GM19468 (cell line): Measurements from ENCODE around the gene ZMIZ2.
"Not testable (repeated sequence)": the region's sequence is repeated elsewhere in the genome, so short reads cannot be mapped to it uniquely, and the experiment has no call there.

Experiments used
- ATAC-seq: cut with Tn5 transposase; IDR thresholded peaks from one replicate; pipeline ENCODE4 v1.9.1; 2021; ENCODE audit warnings: mild to moderate bottlenecking, moderate library complexity, moderate number of reproducible peaks; ENCODE audit not compliant: unreplicated experiment; ENCODE audit errors: extremely low read depth

The ZMIZ2 gene

GRCh38 chr7:44796504-44797328 is 48.1 kb downstream of the ZMIZ2 start, which contains the start of gene PPIA:
Gene PPIA (plus strand): TSS chr7:44796681. CDS start chr7:44796725, 44 bp downstream.
- ATAC-seq, result peak; percentile 84

DNA sequence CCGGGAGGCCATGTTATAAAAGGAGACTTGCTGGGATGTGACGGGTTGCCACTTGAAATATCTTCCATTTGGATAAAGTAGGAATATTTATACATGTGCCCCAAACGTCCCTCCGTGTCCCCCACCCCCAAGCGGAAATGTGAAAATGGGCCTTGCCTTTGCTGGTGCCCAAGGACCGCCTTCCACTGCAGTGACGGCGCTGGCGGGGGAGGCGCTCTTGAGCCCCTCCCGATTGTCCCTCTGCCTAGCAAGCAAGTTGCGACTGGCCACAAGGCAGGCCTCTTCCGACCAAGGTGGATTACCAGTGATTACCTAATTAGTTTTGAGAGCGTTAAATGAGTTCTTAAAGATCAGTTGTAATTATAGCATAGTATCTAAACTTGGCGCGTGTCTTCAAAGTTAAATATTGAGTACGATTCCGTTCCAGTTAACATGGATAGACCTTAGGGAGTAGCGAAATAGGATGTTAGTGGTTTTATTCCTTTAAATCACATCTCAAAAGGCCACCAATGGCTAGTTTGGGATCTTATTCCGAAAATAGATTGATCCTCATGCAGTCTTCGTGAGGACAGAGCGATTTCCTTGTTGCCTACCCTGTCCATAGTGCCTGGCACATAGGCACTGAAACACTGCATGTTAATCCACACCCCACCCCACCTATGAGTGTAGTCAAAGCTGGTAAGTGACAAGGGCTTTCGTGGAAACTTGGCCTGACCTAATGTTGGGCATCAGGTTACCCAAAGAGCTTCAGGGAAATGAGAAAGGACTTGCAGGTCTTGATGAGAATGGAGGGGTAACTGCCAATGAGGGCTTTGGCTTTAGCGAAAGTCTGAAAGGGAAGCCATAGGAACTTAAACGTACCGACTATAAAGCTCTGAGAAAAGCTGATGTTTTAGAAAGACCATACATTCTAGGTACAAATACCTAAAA is 48.9 kb downstream of the ZMIZ2 start:
- ATAC-seq, result no peak

GRCh38 chr7:44798649-44799305 is 50.1 kb downstream of the ZMIZ2 start:
- no peak for ATAC-seq

- ATAC-seq, result no peak
Measured at GRCh38 chr7:44799939-44800338, 51.3 kb downstream of the ZMIZ2 start.

GRCh38 chr7:44801890-44802289 is 53.2 kb downstream of the ZMIZ2 start:
- no peak for ATAC-seq

DNA sequence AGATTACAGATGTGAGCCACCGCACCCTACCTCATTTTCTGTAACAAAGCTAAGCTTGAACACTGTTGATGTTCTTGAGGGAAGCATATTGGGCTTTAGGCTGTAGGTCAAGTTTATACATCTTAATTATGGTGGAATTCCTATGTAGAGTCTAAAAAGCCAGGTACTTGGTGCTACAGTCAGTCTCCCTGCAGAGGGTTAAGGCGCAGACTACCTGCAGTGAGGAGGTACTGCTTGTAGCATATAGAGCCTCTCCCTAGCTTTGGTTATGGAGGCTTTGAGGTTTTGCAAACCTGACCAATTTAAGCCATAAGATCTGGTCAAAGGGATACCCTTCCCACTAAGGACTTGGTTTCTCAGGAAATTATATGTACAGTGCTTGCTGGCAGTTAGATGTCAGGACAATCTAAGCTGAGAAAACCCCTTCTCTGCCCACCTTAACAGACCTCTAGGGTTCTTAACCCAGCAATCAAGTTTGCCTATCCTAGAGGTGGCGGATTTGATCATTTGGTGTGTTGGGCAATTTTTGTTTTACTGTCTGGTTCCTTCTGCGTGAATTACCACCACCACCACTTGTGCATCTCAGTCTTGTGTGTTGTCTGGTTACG is 53.9 kb downstream of the ZMIZ2 start:
- ATAC-seq, result no peak

DNA sequence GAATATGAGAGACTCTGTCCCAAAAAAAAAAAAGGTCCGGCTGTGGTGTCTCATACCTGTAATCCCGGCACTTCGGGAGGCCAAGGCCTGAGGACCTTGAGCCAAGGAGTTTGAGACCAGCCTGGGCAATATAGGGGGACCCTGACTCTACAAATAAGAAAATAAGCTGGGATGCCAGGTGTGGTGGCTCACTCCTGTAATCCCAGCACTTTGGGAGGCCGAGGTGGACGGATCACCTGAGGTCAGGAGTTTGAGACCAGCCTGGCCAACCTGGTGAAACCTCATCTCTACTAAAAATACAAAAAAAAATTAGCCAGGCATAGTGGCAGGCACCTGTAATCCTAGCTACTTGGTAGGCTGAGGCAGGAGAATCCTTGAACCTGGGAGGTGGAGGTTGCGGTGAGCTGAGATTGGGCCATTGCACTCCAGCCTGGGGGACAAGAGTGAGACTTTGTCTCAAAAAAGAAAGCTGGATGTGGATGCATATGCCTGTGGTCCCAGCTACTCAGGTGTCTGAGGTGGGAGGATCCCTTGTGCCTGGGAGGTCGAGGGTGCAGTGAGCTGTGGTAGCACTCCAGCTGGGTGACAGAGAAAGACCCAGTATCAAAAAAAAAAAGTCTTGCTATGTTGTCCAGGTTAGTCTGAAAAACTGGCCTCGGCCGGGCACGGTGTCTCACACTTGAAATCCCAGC is 55.3 kb downstream of the ZMIZ2 start:
- ATAC-seq, result not testable (repeated sequence)

GRCh38 chr7:44805950-44806349 is 57.3 kb downstream of the ZMIZ2 start:
- no peak for ATAC-seq

GRCh38 chr7:44808914-44809393 is 60.3 kb downstream of the ZMIZ2 start:
- no peak for ATAC-seq

DNA sequence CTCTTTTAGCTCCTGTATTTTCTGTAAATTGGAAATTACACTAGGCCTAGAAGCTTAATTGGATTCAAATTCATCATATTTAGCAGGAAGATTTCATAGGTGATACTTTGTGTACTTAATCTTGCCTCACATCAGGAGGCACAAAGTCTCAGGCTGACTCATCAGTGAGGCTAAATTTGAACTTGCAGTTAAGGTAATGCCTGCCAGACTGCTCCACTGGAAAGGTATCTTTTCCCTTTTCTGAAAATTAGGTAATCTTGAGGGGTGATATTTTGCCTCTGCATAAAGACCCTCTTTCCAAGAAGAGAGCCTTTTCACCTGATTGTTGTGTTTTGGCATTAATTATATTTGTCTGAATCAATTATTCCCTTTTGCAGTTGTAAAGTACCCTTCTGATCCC is 62.4 kb downstream of the ZMIZ2 start:
- ATAC-seq, result no peak

DNA sequence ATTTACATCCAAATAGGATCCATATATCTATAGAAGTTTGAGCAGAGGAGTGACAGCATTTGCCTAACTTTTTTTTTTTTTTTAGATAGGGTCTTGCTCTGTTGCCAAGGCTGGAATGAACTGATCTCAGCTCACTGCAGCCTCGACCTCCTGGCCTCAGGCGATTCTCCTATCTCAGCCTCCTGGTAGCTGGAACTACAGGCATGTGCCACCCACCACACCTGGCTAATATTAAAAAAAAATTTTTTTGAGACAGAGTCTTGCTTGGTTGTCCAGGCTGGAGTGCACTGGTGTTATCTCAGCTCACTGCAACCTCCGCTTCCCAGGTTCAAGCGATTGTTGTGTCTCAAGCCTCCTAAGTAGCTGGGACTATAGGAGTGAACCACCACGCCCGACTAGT is 62.9 kb downstream of the ZMIZ2 start:
- ATAC-seq, result no peak

GRCh38 chr7:44814919-44815318 is 66.3 kb downstream of the ZMIZ2 start:
- ATAC-seq, result no peak

- no peak for ATAC-seq
Measured at GRCh38 chr7:44819292-44819691, 70.6 kb downstream of the ZMIZ2 start.
